ENCODE data around the gene OLFM4.

DNA sequence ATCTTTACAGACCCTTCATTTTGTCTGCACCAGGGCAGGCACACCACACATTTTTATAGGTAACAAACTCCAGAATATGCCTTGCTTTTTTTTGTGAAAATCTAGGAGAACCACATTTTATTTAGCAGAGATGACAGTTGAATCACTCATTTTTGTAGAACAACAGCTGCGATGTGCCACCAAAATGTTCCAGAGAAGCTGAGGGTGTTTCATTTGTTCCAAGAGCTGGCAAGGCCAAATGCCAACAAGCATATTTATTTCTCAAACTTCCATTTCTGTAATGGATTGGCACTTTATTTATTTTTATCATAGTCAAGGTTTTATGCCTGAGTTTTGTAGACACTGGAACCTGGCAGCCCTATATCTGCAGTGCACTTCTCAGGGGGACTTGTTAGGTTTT is 10.4 kb downstream of the OLFM4 start:
- TF ChIP-seq, protein P1, sequence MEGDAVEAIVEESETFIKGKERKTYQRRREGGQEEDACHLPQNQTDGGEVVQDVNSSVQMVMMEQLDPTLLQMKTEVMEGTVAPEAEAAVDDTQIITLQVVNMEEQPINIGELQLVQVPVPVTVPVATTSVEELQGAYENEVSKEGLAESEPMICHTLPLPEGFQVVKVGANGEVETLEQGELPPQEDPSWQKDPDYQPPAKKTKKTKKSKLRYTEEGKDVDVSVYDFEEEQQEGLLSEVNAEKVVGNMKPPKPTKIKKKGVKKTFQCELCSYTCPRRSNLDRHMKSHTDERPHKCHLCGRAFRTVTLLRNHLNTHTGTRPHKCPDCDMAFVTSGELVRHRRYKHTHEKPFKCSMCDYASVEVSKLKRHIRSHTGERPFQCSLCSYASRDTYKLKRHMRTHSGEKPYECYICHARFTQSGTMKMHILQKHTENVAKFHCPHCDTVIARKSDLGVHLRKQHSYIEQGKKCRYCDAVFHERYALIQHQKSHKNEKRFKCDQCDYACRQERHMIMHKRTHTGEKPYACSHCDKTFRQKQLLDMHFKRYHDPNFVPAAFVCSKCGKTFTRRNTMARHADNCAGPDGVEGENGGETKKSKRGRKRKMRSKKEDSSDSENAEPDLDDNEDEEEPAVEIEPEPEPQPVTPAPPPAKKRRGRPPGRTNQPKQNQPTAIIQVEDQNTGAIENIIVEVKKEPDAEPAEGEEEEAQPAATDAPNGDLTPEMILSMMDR (conservative IDR thresholded peaks at IDR 0.05 in 1 of 2, IDR thresholded peaks at IDR 0.05 in 1 of 2; ENCODE audit: low read depth in 1 of 2, low read length in 2 of 2): no peak
- TF ChIP-seq EZH2 (IDR thresholded peaks at IDR 0.05; ENCODE audit: low read length, missing control alignments): no peak

Data from fibroblast of lung (primary cell).